GM21825 (cell line): ENCODE data around the gene AANAT.

Experiments
- ATAC-seq: cut with Tn5 transposase; IDR thresholded peaks from one replicate; pipeline ENCODE4 v1.9.1; 2021; ENCODE audit warnings: mild to moderate bottlenecking, moderate library complexity; ENCODE audit not compliant: unreplicated experiment

The AANAT gene

DNA sequence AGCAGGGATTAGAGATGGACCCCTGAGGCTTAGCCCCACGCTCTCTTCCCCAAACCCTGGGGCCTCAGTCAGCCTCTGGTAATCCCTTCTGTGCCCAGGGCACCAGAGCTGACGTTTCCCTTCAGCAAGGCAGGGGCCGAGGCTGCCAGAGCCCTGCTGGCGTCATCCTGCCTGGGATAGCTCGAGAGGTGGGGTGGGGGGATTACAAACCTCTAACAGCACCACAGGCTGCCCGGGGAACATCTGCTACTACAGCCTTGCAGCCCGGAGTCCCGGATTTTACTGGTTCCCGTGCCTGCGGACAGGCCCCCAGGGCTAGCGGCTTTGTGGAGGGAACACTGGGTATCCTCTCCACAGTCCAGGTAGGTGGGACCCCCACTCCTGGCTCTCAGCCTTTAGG is at the start of gene AANAT:
Gene AANAT (plus strand): TSS at position 238 of the 400 bp plus-strand sequence. CDS start 1,144 bp downstream, outside the sequence.
- no peak for ATAC-seq

DNA sequence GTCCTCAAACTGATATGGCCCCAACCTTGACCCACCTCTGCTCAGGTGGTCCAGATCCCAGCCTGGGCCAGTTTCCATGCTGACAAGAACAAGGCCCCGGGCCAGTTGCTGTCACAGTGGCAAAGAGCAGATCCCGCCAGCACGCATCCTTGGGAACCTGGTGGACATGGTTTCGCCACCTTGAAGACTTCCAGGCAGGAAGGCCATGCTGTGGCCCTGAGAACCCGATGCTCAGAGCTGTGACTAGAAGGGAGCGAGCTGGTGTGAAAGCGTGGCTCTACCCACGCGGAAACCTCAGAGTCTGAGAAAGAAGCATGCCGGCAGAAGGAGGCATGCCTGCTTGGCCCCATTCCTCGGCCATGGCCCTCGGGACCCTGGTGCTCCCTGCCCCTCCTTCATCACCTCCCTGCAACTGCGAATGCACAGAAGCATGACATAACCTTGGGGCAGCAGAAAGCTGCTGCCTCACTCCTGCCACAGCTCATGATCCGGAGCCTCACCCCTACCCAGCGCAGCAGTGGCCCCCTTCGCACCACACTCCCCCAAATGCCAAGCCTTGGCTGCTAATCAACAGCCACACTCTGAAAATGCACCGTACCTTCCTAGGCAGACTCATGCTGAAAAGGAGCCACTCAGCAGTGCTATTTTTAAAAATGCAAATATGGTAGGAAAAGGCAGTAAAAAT is 47.7 kb upstream of the AANAT start:
- no peak for ATAC-seq

DNA sequence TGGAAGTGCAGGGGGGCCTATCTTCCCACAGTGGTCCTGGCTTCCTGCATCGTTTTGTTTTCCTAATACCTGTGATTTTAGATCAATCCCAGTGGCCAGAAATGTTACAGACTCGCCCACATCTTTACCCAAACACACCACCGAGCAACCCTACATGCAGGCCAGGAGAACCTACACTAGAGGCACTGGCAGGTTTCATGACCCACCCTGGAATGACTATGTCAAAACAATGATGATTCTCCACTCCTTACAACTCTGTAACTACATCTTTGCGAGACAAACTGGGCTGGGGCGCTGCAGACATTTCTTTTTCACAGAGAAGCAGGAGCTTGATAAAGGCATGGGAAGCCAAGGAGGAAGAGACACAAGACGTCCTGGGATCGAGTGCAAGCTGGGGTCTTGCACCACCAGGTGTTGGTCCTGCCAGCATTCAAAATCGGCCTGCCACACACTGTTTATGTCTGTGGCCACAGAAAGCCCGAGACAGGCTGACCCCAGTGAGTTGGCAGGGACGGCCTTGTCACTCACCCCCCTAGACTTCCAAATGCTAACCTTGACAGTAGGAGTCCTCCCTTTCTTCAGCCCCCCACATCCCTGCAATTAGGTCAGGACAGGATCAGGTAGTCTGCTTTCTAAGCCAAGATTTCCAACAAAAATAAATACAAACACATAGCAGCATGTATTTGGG is 46.9 kb upstream of the AANAT start:
- no peak for ATAC-seq

DNA sequence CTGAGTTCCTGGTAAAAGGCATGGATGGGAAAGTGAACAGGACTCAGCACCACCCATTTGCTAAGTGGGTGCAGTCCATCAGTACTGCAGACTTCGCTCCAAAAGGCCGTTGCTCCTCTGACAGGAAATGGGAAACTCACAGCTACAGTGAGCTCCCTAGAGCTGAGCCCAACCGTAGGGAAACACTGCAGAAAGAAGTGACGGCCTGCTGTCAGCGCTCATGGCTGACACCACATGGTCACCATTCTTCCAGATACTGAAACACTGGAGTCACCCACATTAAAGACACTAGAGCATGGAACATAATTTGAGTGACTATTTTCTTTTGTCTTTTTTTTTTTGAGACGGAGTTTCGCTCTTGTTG is 46.4 kb upstream of the AANAT start:
- ATAC-seq, result no peak

DNA sequence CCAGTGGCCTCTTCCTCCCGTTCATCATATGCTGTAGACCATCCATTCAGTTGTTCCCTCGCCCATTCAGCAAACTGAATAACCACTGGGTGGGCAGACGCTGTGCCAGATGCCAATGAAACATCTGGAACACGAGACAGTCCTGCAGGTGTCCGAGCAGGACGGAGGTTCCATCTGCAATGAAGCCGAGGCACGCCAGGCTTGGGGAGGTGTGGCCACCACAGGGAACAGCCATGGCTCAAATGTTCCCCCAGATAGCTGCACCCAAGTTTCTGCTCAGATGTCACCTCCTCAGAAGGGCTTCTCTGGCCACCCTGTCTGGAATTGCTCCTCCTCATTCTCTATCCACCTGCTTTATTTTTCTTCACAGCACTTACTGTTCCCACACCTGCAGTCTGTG is 45.0 kb upstream of the AANAT start:
- ATAC-seq, result no peak

DNA sequence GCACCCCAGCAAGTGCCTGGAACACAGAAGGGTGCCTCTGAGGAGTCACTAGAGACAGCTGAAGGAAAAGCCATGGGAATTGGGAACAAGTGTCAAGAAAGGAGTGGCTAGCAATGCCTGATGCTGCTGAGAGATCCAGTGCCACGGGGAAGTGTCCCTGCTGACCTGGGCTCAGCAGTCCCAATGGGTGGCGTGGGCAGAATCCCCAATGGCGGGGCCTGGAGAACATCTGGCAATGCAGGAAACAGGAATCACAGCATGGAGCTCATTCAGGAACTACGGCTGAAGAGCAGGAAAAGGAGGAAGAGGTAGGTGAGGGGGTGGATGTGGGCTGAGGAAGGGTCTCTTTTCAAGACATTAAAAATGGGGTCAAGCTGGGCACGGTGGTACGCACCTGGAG is 44.5 kb upstream of the AANAT start:
- no peak for ATAC-seq

DNA sequence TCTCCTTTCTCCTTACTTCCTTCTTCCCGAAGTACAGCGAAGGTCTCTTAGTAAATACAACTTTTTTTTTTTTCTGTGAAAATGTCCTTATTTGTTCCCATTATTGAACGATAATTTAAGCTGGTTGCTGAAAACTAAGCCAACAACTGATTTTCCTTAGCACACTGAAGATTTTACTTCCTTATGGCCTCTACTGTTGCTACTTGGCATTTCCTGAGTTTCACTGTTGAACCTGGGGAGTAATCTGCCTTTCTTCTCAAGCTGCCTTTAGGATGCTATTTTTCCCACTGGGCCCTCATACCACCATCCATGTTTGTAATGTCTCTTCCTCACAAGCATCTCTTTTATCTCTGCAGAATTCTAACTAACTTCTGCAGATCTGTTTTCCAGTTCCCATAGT is 40.5 kb upstream of the AANAT start:
- no peak for ATAC-seq

DNA sequence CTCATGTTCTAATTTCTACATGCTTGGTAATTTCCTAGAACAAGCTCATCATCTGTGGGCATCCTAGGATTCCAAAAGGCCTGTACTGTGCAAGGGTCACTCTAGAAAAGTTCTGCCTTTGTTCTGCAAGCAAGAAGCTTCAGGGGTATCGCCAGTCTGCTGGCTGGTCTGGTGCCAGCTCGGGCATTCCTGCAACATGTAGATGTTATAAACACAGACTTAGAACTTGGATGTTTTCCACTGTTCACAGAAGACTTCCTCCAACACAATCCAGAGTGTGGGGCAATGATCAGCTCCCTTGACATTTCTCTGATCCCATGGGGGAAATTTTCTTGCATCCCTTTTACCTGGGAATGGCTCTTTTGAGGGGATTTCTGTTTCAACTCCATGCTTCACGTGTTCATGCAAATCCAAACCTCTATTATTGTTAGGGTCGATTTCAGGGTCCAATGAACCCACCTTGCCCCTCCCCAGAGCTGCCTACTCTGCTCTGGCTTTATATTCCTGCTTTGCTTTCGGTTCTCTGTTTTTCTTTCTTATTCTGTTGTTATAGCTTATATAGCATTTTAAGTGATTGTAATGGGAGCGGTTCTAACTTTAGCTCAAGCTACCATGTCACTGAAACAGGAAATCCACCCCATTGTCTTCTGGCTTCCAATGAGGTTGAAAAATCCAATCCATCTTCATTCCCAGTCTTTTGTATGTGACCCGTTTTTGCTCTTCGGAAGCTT is 39.7 kb upstream of the AANAT start:
- no peak for ATAC-seq

DNA sequence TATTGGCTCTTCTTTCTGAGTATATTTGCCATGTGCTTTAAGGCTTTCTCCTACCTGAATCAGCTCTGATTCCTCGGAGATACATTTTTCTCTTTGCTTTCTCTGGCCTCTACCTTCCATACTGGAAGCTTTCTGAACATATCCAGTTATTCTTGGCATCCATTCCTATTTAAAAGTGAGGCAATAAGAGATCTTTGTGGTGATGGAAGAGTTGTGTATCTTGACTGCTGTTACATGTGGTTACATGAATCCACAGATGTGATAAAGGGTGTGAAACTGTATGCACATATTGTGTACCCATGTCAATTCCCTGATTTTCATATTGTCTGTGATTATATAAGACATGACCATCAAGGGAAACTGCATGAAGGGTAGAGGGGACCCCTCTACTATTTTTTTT is 38.9 kb upstream of the AANAT start:
- no peak for ATAC-seq

DNA sequence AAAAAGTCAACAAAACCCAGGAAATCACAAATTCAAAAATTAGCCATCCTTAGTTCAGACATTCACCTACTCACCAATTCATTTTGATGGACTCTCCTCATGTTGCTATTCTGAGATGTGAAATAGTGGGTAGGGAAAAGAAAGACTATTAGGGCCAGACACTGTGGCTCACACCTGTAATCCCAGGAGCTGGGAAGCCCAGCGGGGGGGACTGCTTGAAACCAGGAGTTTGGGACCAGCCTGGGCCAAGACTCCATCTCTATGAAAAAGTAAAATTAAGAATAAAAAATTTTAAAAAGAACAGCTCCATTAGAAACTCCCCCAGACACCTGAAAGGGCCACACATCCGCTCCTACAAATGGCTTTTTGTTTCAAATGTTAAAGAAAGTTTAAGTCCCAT is 35.9 kb upstream of the AANAT start:
- ATAC-seq, result no peak

DNA sequence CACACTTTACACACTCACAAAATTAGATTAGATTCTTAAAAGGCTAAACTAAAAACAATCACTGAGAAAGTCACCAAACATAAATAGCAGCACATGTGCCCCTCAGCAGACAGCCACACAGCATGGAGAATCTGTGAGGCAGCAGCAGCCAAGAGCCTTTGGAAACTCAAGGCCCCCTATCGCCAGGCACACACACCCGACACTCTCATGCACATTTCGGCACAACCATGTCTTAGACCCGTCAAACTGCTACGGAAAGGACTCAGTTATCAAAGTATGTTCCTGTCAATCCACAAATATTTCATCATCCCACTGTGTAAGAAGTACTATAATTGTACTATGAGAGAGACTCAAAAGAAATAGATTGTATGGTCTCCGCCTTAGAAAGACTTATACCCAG is 35.4 kb upstream of the AANAT start:
- no peak for ATAC-seq

DNA sequence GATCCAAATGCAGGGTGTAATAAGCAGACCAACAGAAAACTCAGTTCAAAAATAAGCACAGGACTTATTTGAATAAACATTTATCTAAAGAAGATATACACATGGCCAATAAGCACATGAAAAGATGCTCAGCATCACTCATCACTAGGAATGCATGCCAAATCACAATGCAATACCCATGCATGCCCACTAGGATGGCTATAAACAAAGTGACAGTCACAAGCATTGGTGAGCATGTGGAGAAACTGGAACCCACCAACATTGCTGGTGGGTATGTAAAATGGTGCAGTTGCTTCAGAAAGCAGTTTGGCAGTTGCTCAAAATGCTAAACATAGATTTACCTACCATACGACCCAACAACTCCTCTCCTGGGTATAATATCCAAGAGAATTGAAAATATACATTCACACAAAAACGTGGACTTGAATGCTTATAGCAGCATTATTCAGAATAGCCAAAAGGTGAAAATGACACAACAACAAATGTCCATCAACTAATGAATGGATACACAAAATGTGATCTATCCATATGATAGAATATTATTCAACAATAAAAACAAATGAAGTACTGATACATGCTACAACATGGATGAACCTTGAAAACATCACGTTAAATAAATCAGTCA is 34.6 kb upstream of the AANAT start:
- no peak for ATAC-seq

DNA sequence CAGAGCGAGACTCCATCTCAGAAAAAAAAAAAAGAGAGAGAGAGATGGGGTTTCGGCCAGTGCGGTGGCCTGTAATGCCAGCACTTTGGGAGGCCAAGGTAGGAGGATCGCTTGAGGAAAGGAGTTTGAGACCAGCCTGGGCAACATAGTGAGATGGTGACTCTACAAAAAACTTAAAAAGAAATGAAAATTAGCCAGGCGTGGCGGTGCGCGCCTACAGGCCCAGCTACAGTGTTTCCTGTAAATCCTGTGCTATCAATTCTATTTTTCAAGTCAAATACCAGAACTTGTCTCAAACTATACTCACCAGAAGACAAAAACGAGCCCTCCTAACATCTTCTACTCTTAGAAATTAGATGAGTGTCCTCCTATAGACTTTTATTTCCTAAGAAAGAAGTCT is 33.7 kb upstream of the AANAT start:
- no peak for ATAC-seq

DNA sequence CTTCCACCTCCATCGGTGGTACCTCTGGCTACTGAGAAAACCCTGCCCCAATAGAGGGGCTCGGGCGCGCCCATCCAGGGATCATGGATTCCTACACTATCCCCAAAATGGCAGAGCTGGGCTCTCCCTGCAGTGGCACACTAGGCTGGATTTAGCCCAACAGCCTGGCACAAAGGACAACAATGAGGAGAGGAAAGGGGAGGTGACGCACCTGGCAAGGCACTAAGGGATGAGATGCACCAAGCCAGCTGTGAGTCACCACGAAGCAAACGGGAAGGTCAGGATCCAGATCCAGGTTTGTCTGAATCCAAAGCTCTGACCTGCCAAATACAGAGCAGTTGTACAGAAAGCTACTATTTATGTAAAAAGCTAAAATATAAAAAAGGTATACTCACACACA is 32.5 kb upstream of the AANAT start:
- ATAC-seq, result no peak

DNA sequence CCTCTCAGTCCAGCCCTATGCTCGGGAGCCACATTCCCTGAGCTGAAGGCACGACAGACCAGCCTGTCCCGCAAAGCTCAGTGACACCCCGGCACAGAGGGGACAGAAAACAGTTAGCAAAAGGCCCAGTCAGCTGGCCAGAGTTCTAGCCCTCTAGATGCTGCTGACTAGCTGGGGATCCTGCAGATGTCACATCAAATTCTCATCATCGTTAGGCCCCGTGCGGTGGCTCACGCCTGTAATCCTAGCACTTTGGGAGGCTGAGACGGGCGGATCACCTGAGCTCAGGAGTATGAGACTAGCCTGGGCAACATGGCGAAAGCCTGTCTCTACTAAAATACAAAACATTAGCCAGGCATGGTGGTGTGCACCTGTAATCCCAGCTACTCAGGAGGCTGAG is 31.7 kb upstream of the AANAT start:
- ATAC-seq, result no peak

DNA sequence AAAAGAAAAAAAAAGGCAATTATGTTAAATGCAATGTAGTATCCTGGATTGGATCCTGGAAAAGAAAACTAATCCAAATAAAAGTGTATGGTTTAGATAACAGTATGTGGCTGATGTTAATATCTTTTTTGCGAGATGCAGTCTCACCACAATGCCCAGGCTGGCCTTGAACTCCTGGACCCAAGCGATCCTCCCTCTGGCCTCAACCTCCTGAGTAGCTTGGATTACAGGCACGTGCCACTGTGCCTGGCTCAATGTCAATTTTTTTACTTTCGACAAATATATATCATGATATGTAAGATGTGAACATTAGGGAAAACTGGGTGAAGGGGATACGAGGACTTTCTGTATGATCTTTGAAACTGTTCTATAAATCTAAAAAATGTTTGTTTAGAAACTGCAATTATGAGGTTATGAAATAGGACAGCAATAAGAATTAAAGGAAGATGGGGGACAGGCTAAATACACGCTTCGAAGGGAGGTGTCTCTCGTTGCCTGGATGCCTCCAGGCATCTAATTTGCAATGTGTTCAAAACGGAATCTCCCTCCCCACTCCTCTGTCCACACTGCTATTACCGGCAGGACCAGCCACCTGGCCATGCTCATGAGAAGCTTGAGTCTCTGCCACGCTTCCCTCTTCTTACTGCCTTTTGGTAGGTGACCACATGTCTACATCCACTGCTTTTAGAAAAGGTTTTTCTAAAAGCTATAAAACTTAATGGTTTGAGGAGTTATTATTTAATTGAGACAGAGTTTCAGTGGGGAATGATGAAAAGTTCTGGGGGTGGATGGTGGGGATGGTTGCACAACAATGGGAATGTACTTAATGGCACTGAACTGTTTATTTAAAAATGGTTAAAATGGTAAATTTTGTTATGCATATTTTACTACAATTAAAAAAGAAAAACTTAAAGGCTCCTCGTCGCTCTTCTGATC is 29.7 kb upstream of the AANAT start:
- ATAC-seq, result no peak

DNA sequence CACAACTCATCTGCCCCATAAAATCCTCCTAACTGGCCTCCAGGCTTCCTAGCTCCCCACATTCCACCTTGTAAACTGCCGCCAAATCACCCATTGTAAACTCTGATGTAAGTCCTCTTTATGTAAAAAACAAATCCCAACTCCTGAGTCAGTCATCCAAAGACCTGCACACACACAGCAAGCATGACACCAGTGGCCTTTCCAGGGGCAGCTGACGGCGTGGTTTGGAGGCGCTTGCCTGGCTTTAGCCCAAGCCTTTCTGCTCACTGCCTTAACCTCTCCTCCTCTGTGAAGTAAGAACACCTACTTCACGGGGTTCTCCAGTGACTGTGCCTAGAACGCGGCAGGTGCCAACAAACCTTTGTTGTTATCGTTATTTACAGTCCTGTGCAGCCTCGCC is 28.5 kb upstream of the AANAT start:
- ATAC-seq, result no peak

DNA sequence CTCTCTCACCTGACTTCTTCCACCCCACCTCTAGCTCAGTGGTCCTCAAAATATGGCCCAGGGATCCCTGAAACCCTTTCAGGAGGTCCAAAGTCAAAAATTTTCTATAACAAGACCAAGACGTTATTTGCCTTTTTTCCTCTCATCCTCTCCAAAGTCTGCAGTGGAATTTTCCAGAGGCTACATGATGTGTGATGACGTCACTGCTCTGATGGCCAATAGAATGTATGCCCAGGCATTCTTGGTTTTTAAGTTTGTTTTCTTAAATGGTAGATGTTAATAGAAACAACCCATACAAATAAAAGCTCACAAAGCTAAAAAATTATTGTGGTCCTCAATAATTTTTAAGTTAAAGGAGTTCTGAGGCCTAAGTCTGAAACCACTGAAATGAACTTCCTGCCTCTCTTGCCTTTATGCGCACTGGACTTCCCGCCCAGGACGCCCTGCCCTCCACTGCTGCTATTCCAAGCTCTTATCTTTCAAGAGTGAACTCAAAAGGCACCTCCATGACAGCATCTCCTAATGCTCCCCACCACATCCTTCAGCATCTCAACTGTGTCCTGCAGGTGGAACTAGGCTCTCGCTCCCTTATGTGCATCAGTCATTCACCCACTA is 28.0 kb upstream of the AANAT start:
- ATAC-seq, result no peak

DNA sequence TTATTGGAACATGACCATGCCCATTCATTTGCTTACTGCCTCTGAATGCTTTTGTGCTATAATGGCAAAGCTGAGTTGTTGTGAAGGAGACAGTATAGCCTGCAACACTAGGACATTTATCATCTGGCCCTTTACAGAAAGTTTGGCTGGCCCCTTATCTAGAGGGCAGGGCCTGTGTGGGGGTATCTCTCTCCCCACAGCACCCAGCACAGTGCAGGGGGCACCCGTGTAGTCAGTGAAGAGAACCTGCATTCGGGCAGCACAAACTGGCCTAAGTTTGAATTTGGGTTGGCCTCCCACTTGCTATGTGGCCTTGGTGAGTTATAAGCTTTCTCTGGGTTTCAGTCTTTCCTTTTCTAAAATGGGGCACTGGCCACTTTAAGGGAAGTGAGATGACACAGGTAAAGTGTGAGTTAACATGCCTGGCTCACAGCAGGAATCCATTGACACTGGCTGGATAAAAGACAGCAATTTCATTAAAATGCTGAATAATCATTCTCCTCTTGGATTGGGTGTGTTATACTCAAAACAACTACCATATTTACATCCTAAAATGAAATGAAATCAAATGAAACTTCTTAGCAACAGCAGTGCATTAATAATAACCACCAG is 26.5 kb upstream of the AANAT start:
- no peak for ATAC-seq
